ENCODE results near the gene LRRC74A. TPM values are rescaled to one million over a fixed set of nuclear protein-coding genes. Genes with fewer than 3 reads are reported as not detected.

The LRRC74A gene
- total and polyA plus RNA-seq, 9 of the 15 experiments (the other 6 are each of a cell fraction or from before 2014, with no cell fraction given): not detected

DNA sequence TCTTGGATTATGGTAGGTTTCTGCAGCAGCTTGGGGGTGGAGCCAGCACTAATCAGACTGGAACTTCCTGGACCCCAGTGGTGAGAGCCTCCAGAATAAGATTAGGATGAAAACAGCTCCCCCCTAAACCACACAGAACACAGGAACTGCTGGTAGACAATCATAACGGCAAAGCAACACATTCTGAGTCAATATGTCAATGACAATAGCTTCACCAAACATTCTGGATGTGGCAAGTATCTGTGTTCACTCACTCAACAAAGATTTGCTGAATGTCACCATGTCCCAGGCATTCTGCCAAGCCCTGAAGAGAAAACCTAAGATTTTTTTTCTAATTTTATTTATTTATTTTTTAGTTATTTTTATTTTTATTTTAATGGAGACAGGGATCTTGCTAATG, 65.2 kb downstream of the LRRC74A start (continued):
- TF ChIP-seq CBX2 (IDR thresholded peaks at IDR 0.05; ENCODE audit: insufficient read depth, low read length, poor library complexity, severe bottlenecking): no peak

- TF ChIP-seq, protein P1, sequence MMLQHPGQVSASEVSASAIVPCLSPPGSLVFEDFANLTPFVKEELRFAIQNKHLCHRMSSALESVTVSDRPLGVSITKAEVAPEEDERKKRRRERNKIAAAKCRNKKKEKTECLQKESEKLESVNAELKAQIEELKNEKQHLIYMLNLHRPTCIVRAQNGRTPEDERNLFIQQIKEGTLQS (IDR thresholded peaks at IDR 0.05): peak; percentile 38; the same call in 1 of the 2 replicates
- TF ChIP-seq, protein P1 (CRISPR knock-in tag; conservative IDR thresholded peaks at IDR 0.05): no peak
- no peak for TF ChIP-seq SUPT5H (IDR thresholded peaks at IDR 0.05)
- peak; percentile 33 for TF ChIP-seq FOS (IDR thresholded peaks at IDR 0.05; ENCODE audit: extremely low read depth, insufficient read length)
- peak; percentile 91 for TF ChIP-seq USF2 (CRISPR knock-in tag; IDR thresholded peaks at IDR 0.05)
- TF ChIP-seq CXXC5 (CRISPR knock-in tag; IDR thresholded peaks at IDR 0.05): no peak
- TF ChIP-seq, protein P2, sequence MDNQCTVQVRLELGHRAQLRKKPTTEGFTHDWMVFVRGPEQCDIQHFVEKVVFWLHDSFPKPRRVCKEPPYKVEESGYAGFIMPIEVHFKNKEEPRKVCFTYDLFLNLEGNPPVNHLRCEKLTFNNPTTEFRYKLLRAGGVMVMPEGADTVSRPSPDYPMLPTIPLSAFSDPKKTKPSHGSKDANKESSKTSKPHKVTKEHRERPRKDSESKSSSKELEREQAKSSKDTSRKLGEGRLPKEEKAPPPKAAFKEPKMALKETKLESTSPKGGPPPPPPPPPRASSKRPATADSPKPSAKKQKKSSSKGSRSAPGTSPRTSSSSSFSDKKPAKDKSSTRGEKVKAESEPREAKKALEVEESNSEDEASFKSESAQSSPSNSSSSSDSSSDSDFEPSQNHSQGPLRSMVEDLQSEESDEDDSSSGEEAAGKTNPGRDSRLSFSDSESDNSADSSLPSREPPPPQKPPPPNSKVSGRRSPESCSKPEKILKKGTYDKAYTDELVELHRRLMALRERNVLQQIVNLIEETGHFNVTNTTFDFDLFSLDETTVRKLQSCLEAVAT (IDR thresholded peaks at IDR 0.05): no peak
- TF ChIP-seq USF1 (CRISPR knock-in tag; IDR thresholded peaks at IDR 0.05): peak; percentile 92
- TF ChIP-seq RAD51 (IDR thresholded peaks at IDR 0.05; ENCODE audit: borderline replicate concordance, low read depth): peak; percentile 79
- TF ChIP-seq NFYB (IDR thresholded peaks at IDR 0.05; ENCODE audit: extremely low read depth, insufficient read length): peak; percentile 69
- peak; percentile 5 for TF ChIP-seq RBM25 (IDR thresholded peaks at IDR 0.05; ENCODE audit: low read depth, low read length, severe bottlenecking)
- Histone ChIP-seq H3K27me3 (ENCODE audit: control insufficient read depth in 2 of 2, insufficient read depth in 2 of 2, low read length in 2 of 2) (peaks cover 0 to 14% of the 10 kb centered on the region in 2 experiments; a peak in 3 of 5 replicates), H3K4me2 (ENCODE audit: insufficient read depth, low read length) (no peak overlapping the region), H3K4me3 (no peak overlapping the region), H3K4me1 (replicated peaks in 1 of 2; ENCODE audit: control insufficient read depth in 2 of 2, insufficient read depth in 2 of 2, low read length in 2 of 2) (no peaks in the 10 kb centered on the region; a peak in 1 of 5 replicates), H3K79me2 (ENCODE audit: control insufficient read depth, insufficient read depth, low read length) (no peaks in the 10 kb centered on the region), H4K20me1 (replicated peaks; ENCODE audit: control insufficient read depth, insufficient read depth, low read length) (no peaks in the 10 kb centered on the region), H3K9me3 (replicated peaks; ENCODE audit: control insufficient read depth, insufficient read depth, low read depth, low read length) (no peaks in the 10 kb centered on the region; the same call in 1 of the 2 replicates), H3K36me3 (ENCODE audit: control insufficient read depth, insufficient read depth, low read length) (no peaks in the 10 kb centered on the region), H3K9me1 (ENCODE audit: control insufficient read depth, insufficient read depth, low read length) (no peaks in the 10 kb centered on the region), H3K9ac (ENCODE audit: insufficient read depth in 1 of 2, low read depth in 2 of 2, low read length in 2 of 2) (no peak overlapping the region), H2AFZ (ENCODE audit: low read depth, low read length) (peak overlapping the region; percentile 40; the same call in 1 of the 2 replicates), H3K27ac (ENCODE audit: extremely low read depth, low read depth, low read length) (no peak overlapping the region)
- no TSS peak for BruUV-seq (replicated peaks)
- DNase-seq (ENCODE audit: extremely low read depth in 1 of 4, low spot score in 3 of 4) (peak in 3 of 4 experiments; percentile 53 to 68 (median 64)), FAIRE-seq (no peak), ATAC-seq (peak; percentile 61; the same call in 2 of the 3 replicates)
- in situ Hi-C loops (cut with MboI): no loop called here
- POLR2A ChIA-PET: interaction anchor here (1.1 to 1.3 kb wide), 2 partner anchors 9 to 14 kb away, joined by 3 read pairs; no protein-coding TSS in a partner anchor
- CTCF ChIA-PET (ENCODE audit: low intra/inter-chr PET ratio): no interaction called here
- WGBS (ENCODE audit: insufficient coverage, low coverage, missing lambda C conversion rate): 4% methylated on average over 5 of the region's 5 CpGs
- intact Hi-C loops (cut with micrococcal nuclease): no loop called here
Observed at GRCh38 chr14:76894308-76894707, 68.1 kb downstream of the LRRC74A start.

All from K562 (cell line).